Measurements from ENCODE around the gene SYNCRIP. TPM values are rescaled to one million over a fixed set of nuclear protein-coding genes. Genes with fewer than 3 reads are reported as not detected.
"Not testable (repeated sequence)": the region's sequence is repeated elsewhere in the genome, so short reads cannot be mapped to it uniquely, and the experiment has no call there.

SYNCRIP gene
- polyA plus RNA-seq, 1 of the 3 experiments (the other 2 are of a cell fraction): 15.9 TPM

- TF ChIP-seq, protein P1, sequence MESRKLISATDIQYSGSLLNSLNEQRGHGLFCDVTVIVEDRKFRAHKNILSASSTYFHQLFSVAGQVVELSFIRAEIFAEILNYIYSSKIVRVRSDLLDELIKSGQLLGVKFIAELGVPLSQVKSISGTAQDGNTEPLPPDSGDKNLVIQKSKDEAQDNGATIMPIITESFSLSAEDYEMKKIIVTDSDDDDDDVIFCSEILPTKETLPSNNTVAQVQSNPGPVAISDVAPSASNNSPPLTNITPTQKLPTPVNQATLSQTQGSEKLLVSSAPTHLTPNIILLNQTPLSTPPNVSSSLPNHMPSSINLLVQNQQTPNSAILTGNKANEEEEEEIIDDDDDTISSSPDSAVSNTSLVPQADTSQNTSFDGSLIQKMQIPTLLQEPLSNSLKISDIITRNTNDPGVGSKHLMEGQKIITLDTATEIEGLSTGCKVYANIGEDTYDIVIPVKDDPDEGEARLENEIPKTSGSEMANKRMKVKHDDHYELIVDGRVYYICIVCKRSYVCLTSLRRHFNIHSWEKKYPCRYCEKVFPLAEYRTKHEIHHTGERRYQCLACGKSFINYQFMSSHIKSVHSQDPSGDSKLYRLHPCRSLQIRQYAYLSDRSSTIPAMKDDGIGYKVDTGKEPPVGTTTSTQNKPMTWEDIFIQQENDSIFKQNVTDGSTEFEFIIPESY (IDR thresholded peaks at IDR 0.05; ENCODE audit: borderline replicate concordance, low read depth): no peak
- TF ChIP-seq TEAD4 (IDR thresholded peaks at IDR 0.05; ENCODE audit: borderline replicate concordance, insufficient read depth) (no peak), REST (IDR thresholded peaks at IDR 0.05; ENCODE audit: low read depth, low read length) (no peak), RXRA (IDR thresholded peaks at IDR 0.05; ENCODE audit: borderline replicate concordance, low read depth) (no peak), YY1 (IDR thresholded peaks at IDR 0.05; ENCODE audit: low read depth) (no peak), EP300 (IDR thresholded peaks at IDR 0.05; ENCODE audit: borderline replicate concordance in 1 of 2, low read depth in 1 of 2, low read length in 1 of 2) (no peak), NRF1 (IDR thresholded peaks at IDR 0.05; ENCODE audit: low read depth, low read length) (no peak)
- TF ChIP-seq, protein P2, sequence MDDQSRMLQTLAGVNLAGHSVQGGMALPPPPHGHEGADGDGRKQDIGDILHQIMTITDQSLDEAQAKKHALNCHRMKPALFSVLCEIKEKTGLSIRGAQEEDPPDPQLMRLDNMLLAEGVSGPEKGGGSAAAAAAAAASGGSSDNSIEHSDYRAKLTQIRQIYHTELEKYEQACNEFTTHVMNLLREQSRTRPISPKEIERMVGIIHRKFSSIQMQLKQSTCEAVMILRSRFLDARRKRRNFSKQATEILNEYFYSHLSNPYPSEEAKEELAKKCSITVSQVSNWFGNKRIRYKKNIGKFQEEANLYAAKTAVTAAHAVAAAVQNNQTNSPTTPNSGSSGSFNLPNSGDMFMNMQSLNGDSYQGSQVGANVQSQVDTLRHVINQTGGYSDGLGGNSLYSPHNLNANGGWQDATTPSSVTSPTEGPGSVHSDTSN (IDR thresholded peaks at IDR 0.05): no peak
Observed at GRCh38 chr6:85632164-85632942, 10.3 kb downstream of the SYNCRIP start (continued).

- H3K27ac ChIP-seq (ENCODE audit: low read depth in 2 of 2, low read length in 1 of 2); H2AFZ ChIP-seq (ENCODE audit: low read depth); H3K4me3 ChIP-seq (ENCODE audit: low read depth in 2 of 2, low read length in 1 of 2); H3K4me1 ChIP-seq (ENCODE audit: control insufficient read depth in 1 of 2, insufficient read depth in 2 of 2, low read depth in 1 of 2, low read length in 1 of 2); H3K4me2 ChIP-seq; DNase-seq; H3K9ac ChIP-seq; H3K9me3 ChIP-seq; H3K27me3 ChIP-seq (ENCODE audit: insufficient read depth); H3K9me2 ChIP-seq: not testable (repeated sequence)
- Histone ChIP-seq H3F3A (replicated peaks; ENCODE audit: insufficient read depth) (peaks cover 15% of the 10 kb centered on the region), H4K20me1 (ENCODE audit: insufficient read depth) (peaks cover 91% of the 10 kb centered on the region), H3K79me2 (ENCODE audit: insufficient read depth) (peaks cover 100% of the 10 kb centered on the region), H3K36me3 (replicated peaks in 1 of 2; ENCODE audit: control insufficient read depth in 1 of 2, insufficient read depth in 2 of 2, low read length in 1 of 2) (peaks cover 68 to 86% of the 10 kb centered on the region in 2 experiments)
- ChIA-PET POLR2A (interaction anchor here (2.9 kb wide), 1 partner anchor 12 kb away, joined by 12 read pairs; the partner anchor contains the start of gene SYNCRIP), CTCF (interaction anchor here (1.1 kb wide), 1 partner anchor 48 kb away, joined by 3 read pairs; no protein-coding TSS in a partner anchor)
- 96% methylated on average over 5 of the region's 5 CpGs for WGBS (ENCODE audit: low lambda C conversion rate)
Observed at GRCh38 chr6:85631117-85631516, 11.6 kb downstream of the SYNCRIP start.

Measured in SK-N-SH (cell line).